HepG2 (cell line): ENCODE measurements around the gene KCNAB2. TPM values are rescaled to one million over a fixed set of nuclear protein-coding genes. Genes with fewer than 3 reads are reported as not detected.

ENCODE experiments used
- ATAC-seq: fragments of 200-7000 bp; cut with Tn5 transposase; 3 replicates; pipeline ENCODE4 v1.9.1; 2020; ENCODE audit warnings: mild to moderate bottlenecking, moderate library complexity
- BruUV-seq: library from RNA; stranded (reverse); fragments of 400-500 nt; replicated peaks from 2 replicates; lab custom pipeline; 2021; lab: Mats Ljungman, UMichigan
- CTCF ChIA-PET: fragments of 300-600 bp; formaldehyde crosslinking; extraction: SDS; loops from one replicate; lab custom pipeline; 2021; ENCODE audit warnings: low total read pairs, inconsistent platforms, low intra/inter-chr PET ratio; lab: Yijun Ruan, JAX
- POLR2A ChIA-PET: fragments of 350-600 bp; sonication (Branson Sonifier 250); formaldehyde crosslinking; loops from one replicate; lab custom pipeline; 2020; ENCODE audit warnings: antibody characterized with exemption, inconsistent platforms; lab: Yijun Ruan, JAX
- DNase-seq: peaks from one replicate; pipeline ENCODE4 v3.0.0-alpha.2; 2015; ENCODE audit warnings: low spot score
- FAIRE-seq: peaks from 3 replicates; lab custom pipeline; 2011; peaks lifted over from hg19 to GRCh38; lab: Jason Lieb, UNC
- H2AFZ ChIP-seq: one replicate; pipeline ENCODE4 v1.6.1; 2011; ENCODE audit warnings: low read length, inconsistent platforms
- H3K27ac ChIP-seq: fragments of 300-600 bp; 3 replicates; pipeline ENCODE4 v1.8.0; 2011; ENCODE audit warnings: mixed run types, mild to moderate bottlenecking, mixed read lengths, low read length, inconsistent platforms; ENCODE audit not compliant: insufficient read depth; ENCODE audit errors: extremely low read length
- H3K27me3 ChIP-seq, 2 experiments: fragments of 200-600 bp in 1 of 2; 2 replicates in 1 of 2; 3 replicates in 1 of 2; pipeline versions ENCODE4 v1.6.0 to v1.8.0; 2011; ENCODE audit warnings: low read length in 2 of 2, mild to moderate bottlenecking in 2 of 2, moderate library complexity in 2 of 2, inconsistent platforms in 1 of 2; ENCODE audit not compliant: insufficient read depth in 2 of 2, control insufficient read depth in 1 of 2
- H3K36me3 ChIP-seq, 2 experiments: fragments of 200-600 bp in 1 of 2; replicated peaks in 1 of 2; 2 replicates in 1 of 2; 3 replicates in 1 of 2; pipeline versions ENCODE4 v1.5.1 to v1.8.0; 2011; ENCODE audit warnings: low read length in 2 of 2, inconsistent platforms in 1 of 2; ENCODE audit not compliant: insufficient read depth in 2 of 2, control insufficient read depth in 1 of 2
- H3K4me1 ChIP-seq: 2 replicates; pipeline ENCODE4 v1.5.1; 2012; ENCODE audit warnings: low read length, inconsistent platforms; ENCODE audit not compliant: insufficient read depth
- H3K4me2 ChIP-seq: 2 replicates; pipeline ENCODE4 v1.6.0; 2011; ENCODE audit warnings: low read depth, low read length, inconsistent platforms
- H3K4me3 ChIP-seq, 3 experiments: fragments of 200-600 bp in 1 of 3; sonication (generic), shearing (Covaris generic) in 1 of 3; replicated peaks in 1 of 3; 2 replicates each; pipeline ENCODE4 v1.5.1; 2011 to 2016; ENCODE audit warnings: low read length in 3 of 3, inconsistent platforms in 2 of 3, low read depth in 2 of 3, mild to moderate bottlenecking in 2 of 3, control low read depth in 1 of 3, mixed read lengths in 1 of 3; ENCODE audit not compliant: insufficient read depth in 1 of 3
- H3K79me2 ChIP-seq: one replicate; pipeline ENCODE4 v1.6.1; 2011; ENCODE audit warnings: low read length, inconsistent platforms; ENCODE audit not compliant: insufficient read depth
- H3K9ac ChIP-seq: 2 replicates; pipeline ENCODE4 v1.6.0; 2011; ENCODE audit warnings: mild to moderate bottlenecking, low read depth, low read length, inconsistent platforms; ENCODE audit not compliant: insufficient read depth
- H3K9me3 ChIP-seq: 2 replicates; pipeline ENCODE4 v1.5.1; 2012; ENCODE audit warnings: mild to moderate bottlenecking, low read length
- H4K20me1 ChIP-seq: 2 replicates; pipeline ENCODE4 v1.6.0; 2011; ENCODE audit warnings: inconsistent platforms, mild to moderate bottlenecking, low read length, moderate library complexity; ENCODE audit not compliant: insufficient read depth
- ZNF34 ChIP-seq: sonication (generic); formaldehyde crosslinking; IDR thresholded peaks from 2 replicates; pipeline ENCODE4 v1.4.0; 2020; ENCODE audit warnings: mild to moderate bottlenecking, missing genetic modification reagents, borderline replicate concordance
- WGBS: methylation state at CpG from one replicate; pipeline ENCODE4 v1.1.6; 2017; ENCODE audit warnings: low lambda C conversion rate; 5-methylcytosine and 5-hydroxymethylcytosine counted together
- in situ Hi-C: cut with HindIII; loops from 2 replicates; pipeline ENCODE4 v1.10.0; 2017; ENCODE audit warnings: low pct_unique_long_range_greater_than_20kb; ENCODE audit not compliant: extremely low pct_ligation_motif_present
- intact Hi-C: fragments of 100-400 bp; cut with micrococcal nuclease; formaldehyde crosslinking; loops from one replicate; pipeline ENCODE4 v1.10.0; 2022; ENCODE audit not compliant: unreplicated experiment
- polyA plus RNA-seq, 8 experiments: library from polyadenylated mRNA; depleted of rRNA in 3 of 8; stranded (reverse) in 7 of 8; unstranded in 1 of 8; fragments of >200 nt; fragmentation: Illumina TruSeq in 4 of 8; extraction: Trizol in 4 of 8; gene quantifications; 2 replicates each; pipeline versions ENCODE4 v1.2.1 to v1.2.3, GENCODE V29; 2011 to 2016; ENCODE audit warnings: low read depth in 4 of 8, missing spikeins in 1 of 8, mixed read lengths in 1 of 8; ENCODE audit not compliant: insufficient read depth in 1 of 8
- total RNA-seq, 5 experiments: library from RNA; depleted of rRNA; stranded (reverse); fragments of >200 nt; fragmentation: Illumina TruSeq; extraction: Trizol; gene quantifications; 2 replicates each; pipeline ENCODE4 v1.2.3, GENCODE V29; 2016; ENCODE audit warnings: low read depth in 1 of 5
- TF ChIP-seq, protein P1 (sequence below): sonication (generic); formaldehyde crosslinking; IDR thresholded peaks from 2 replicates; pipeline ENCODE4 v1.5.0; 2020; ENCODE audit warnings: missing genetic modification reagents
- TF ChIP-seq, protein P2 (sequence below): sonication (generic); formaldehyde crosslinking; IDR thresholded peaks from 2 replicates; pipeline ENCODE4 v1.4.0; 2020; ENCODE audit warnings: missing genetic modification reagents
- TF ChIP-seq, protein P3 (sequence below): fragments of 450-650 bp; IDR thresholded peaks from 2 replicates; pipeline ENCODE4 v1.6.1; 2016

The KCNAB2 gene
- total and polyA plus RNA-seq, 2 of the 13 experiments (the other 11 are each of a cell fraction or from before 2014, with no cell fraction given): 6.2 to 8.8 TPM

DNA sequence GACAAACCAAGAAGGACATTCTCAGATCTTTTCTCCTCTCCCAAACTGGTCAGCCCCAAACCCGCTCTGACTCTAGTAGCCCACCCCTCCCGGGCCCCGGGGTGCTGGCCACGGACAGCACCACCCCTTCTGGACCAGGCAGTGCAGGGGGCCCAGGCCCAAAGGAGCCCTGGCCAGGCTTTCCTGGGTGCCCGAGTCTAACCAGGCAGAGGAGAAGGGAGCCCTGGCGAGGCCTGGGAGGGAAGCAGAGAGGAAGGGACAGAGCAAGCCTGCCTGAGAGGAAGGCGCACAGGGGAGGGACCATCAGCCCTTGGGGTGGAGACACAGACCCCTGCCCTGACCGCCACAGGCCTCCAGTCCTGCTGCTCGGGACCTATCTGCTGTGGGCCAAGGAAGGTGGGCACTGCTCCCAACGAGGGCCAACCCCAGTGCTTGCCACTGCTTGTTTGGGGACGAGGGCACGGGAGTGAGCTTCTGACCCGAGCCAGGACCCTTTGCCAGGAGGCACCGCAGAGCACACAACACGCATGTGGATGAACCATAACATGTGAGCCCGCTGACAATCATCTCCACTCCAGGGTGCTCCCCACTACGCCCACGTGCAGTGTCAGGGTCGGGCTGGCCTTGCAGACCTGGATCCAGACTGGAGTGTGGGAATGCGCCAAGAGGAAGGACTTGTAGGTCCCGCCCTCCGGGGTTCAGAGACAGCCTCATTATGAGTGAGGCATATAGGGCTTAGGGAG lies 57.6 kb downstream of the KCNAB2 start:
- Histone ChIP-seq H3K9ac (no peak overlapping the region), H3K79me2 (no peaks in the 10 kb centered on the region), H3K4me1 (no peaks in the 10 kb centered on the region), H3K27me3 (peaks cover 9 to 44% of the 10 kb centered on the region in 2 experiments; a peak in 4 of 5 replicates), H3K36me3 (no peaks in the 10 kb centered on the region), H3K9me3 (no peaks in the 10 kb centered on the region), H2AFZ (no peak overlapping the region), H4K20me1 (no peaks in the 10 kb centered on the region), H3K27ac (no peak overlapping the region), H3K4me3 (no peak overlapping the region), H3K4me2 (no peak overlapping the region)
- CTCF ChIA-PET: no interaction called here
- ATAC-seq (no peak), DNase-seq (no peak), FAIRE-seq (no peak)
- in situ Hi-C loops: no loop called here
- 10% methylated on average over 10 of the region's 22 CpGs for WGBS
- POLR2A ChIA-PET: no interaction called here
- no TSS peak for BruUV-seq
- TF ChIP-seq, protein P1, sequence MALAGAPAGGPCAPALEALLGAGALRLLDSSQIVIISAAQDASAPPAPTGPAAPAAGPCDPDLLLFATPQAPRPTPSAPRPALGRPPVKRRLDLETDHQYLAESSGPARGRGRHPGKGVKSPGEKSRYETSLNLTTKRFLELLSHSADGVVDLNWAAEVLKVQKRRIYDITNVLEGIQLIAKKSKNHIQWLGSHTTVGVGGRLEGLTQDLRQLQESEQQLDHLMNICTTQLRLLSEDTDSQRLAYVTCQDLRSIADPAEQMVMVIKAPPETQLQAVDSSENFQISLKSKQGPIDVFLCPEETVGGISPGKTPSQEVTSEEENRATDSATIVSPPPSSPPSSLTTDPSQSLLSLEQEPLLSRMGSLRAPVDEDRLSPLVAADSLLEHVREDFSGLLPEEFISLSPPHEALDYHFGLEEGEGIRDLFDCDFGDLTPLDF (CRISPR knock-in tag): no peak
- no peak for TF ChIP-seq ZNF34
- TF ChIP-seq, protein P2, sequence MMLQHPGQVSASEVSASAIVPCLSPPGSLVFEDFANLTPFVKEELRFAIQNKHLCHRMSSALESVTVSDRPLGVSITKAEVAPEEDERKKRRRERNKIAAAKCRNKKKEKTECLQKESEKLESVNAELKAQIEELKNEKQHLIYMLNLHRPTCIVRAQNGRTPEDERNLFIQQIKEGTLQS (CRISPR knock-in tag): no peak
- TF ChIP-seq, protein P3, sequence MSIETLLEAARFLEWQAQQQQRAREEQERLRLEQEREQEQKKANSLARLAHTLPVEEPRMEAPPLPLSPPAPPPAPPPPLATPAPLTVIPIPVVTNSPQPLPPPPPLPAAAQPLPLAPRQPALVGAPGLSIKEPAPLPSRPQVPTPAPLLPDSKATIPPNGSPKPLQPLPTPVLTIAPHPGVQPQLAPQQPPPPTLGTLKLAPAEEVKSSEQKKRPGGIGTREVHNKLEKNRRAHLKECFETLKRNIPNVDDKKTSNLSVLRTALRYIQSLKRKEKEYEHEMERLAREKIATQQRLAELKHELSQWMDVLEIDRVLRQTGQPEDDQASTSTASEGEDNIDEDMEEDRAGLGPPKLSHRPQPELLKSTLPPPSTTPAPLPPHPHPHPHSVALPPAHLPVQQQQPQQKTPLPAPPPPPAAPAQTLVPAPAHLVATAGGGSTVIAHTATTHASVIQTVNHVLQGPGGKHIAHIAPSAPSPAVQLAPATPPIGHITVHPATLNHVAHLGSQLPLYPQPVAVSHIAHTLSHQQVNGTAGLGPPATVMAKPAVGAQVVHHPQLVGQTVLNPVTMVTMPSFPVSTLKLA: 0 out of 2 replicates have a peak, but pooled peaks have one; percentile 17
- intact Hi-C loops: loop anchor here (10.0 kb wide), 1 partner anchor 142 kb away; the partner anchor contains the start of gene HES3
